ENCODE data around the gene ARID3C.

DNA sequence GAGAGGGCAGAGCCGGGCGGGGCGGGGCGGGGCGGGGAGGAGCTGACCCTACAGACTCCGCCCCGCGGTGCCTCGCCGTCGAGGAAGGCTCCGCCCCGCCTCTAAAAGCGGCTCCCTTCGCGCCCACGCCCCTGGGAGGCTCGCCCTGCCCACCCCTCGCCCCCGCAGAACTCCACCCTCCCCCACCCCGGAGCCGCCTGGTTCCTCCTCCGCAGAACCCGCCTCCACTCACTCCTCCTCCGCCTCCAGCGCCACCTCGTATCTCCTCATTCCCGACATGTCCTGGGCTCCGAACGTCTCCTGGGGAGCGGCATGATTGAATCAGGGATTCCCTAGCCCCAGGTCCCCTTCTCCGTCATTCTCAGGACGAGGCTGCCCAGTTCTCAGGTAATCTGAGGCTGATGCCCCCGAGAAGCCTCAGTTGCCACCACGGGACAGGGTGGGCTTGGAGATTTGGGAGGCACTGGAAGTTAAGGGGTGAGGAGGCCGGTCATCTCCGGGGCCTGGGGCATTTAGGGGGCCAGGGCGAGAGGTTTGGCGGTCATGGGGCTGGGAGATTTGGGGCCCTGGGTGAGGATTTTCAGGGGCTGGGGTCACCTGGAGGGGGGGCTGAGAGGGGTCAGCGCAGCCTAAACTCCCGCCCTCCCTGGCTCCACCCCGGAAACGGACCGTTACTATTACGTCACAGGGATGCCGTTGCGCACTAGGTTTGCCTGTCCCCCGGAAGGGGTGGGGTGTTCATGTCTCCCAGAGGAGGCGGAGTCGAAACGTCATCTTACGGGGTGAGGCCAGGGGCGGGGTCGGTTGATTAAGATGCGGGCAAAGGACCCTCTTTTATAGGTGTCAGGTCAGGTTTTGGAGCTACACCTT lies 36.8 kb upstream of the ARID3C start:
- TF ChIP-seq POLR2A (IDR thresholded peaks at IDR 0.05) = peak in 1 of 2 donors; percentile 35
- TF ChIP-seq, protein P1, sequence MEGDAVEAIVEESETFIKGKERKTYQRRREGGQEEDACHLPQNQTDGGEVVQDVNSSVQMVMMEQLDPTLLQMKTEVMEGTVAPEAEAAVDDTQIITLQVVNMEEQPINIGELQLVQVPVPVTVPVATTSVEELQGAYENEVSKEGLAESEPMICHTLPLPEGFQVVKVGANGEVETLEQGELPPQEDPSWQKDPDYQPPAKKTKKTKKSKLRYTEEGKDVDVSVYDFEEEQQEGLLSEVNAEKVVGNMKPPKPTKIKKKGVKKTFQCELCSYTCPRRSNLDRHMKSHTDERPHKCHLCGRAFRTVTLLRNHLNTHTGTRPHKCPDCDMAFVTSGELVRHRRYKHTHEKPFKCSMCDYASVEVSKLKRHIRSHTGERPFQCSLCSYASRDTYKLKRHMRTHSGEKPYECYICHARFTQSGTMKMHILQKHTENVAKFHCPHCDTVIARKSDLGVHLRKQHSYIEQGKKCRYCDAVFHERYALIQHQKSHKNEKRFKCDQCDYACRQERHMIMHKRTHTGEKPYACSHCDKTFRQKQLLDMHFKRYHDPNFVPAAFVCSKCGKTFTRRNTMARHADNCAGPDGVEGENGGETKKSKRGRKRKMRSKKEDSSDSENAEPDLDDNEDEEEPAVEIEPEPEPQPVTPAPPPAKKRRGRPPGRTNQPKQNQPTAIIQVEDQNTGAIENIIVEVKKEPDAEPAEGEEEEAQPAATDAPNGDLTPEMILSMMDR (IDR thresholded peaks at IDR 0.05) = peak in 2 of 12 donors; percentile 4 to 20
